IMR-90 (cell line): ENCODE measurements around the gene NBPF12. TPM values are rescaled to one million over a fixed set of nuclear protein-coding genes. Genes with fewer than 3 reads are reported as not detected.
"Not testable (repeated sequence)": the region's sequence is repeated elsewhere in the genome, so short reads cannot be mapped to it uniquely, and the experiment has no call there.

Source experiments
- ATAC-seq: fragments of 200-7000 bp; cut with Tn5 transposase; 2 replicates; pipeline ENCODE4 v1.9.1; 2020; ENCODE audit warnings: low read depth, mild to moderate bottlenecking, moderate library complexity
- BruUV-seq: library from RNA; stranded (reverse); fragments of 400-500 nt; replicated peaks from 2 replicates; lab custom pipeline; 2021; lab: Mats Ljungman, UMichigan
- CTCF ChIA-PET: fragments of 300-600 bp; formaldehyde crosslinking; extraction: SDS; loops from one replicate; lab custom pipeline; 2021; ENCODE audit warnings: antibody characterized with exemption; lab: Yijun Ruan, JAX
- POLR2A ChIA-PET: fragments of 300-600 bp; sonication (Branson Sonifier 250); formaldehyde crosslinking; loops from one replicate; lab custom pipeline; 2022; ENCODE audit warnings: antibody characterized with exemption; ENCODE audit not compliant: unreplicated experiment; lab: Charles Lee
- DNase-seq: peaks from one replicate; pipeline ENCODE4 v3.0.0; 2013
- H2AFZ ChIP-seq: replicated peaks from 2 replicates; pipeline ENCODE3; 2013; ENCODE audit warnings: low read length, mild to moderate bottlenecking; ENCODE audit not compliant: poor library complexity
- H2AK5ac ChIP-seq: 2 replicates; pipeline ENCODE4 v1.6.1; 2013; ENCODE audit warnings: low read depth, low read length, inconsistent platforms
- H2AK9ac ChIP-seq: replicated peaks from 2 replicates; pipeline ENCODE3; 2013; ENCODE audit warnings: mild to moderate bottlenecking, low read depth, low read length, moderate library complexity; ENCODE audit not compliant: poor library complexity
- H2BK120ac ChIP-seq: 2 replicates; pipeline ENCODE4 v1.6.1; 2013; ENCODE audit warnings: low read depth, low read length, inconsistent platforms
- H2BK15ac ChIP-seq: 3 replicates; pipeline ENCODE4 v1.6.1; 2013; ENCODE audit warnings: low read depth, low read length, inconsistent platforms
- H2BK20ac ChIP-seq: 2 replicates; pipeline ENCODE4 v1.6.1; 2013; ENCODE audit warnings: low read depth, mild to moderate bottlenecking, inconsistent platforms, low read length, moderate library complexity
- H2BK5ac ChIP-seq: 2 replicates; pipeline ENCODE4 v1.6.1; 2013; ENCODE audit warnings: mild to moderate bottlenecking, low read depth, low read length, inconsistent platforms; ENCODE audit not compliant: poor library complexity, severe bottlenecking
- H3K14ac ChIP-seq: replicated peaks from 2 replicates; pipeline ENCODE4 v1.6.1; 2013; ENCODE audit warnings: low read depth, low read length, inconsistent platforms
- H3K18ac ChIP-seq: 2 replicates; pipeline ENCODE4 v1.6.1; 2013; ENCODE audit warnings: low read depth, low read length, control low read depth
- H3K23ac ChIP-seq: 2 replicates; pipeline ENCODE4 v1.6.1; 2013; ENCODE audit warnings: low read depth, low read length, inconsistent platforms
- H3K27ac ChIP-seq: 2 replicates; pipeline ENCODE4 v1.5.1; 2013; ENCODE audit warnings: mild to moderate bottlenecking, control low read depth, low read length; ENCODE audit not compliant: insufficient read depth
- H3K27me3 ChIP-seq: 2 replicates; pipeline ENCODE4 v1.6.1; 2013; ENCODE audit warnings: low read length; ENCODE audit not compliant: control insufficient read depth, insufficient read depth
- H3K36me3 ChIP-seq: 2 replicates; pipeline ENCODE4 v1.6.1; 2013; ENCODE audit warnings: low read length, mixed read lengths; ENCODE audit not compliant: control insufficient read depth, insufficient read depth
- H3K4ac ChIP-seq: 2 replicates; pipeline ENCODE4 v1.6.1; 2013; ENCODE audit warnings: low read depth, low read length, inconsistent platforms
- H3K4me1 ChIP-seq: 2 replicates; pipeline ENCODE4 v1.6.1; 2013; ENCODE audit warnings: low read length, mixed read lengths; ENCODE audit not compliant: control insufficient read depth, insufficient read depth
- H3K4me2 ChIP-seq: 2 replicates; pipeline ENCODE4 v1.6.1; 2013; ENCODE audit warnings: low read depth, mild to moderate bottlenecking, control low read depth, low read length, moderate library complexity
- H3K4me3 ChIP-seq: 2 replicates; pipeline ENCODE4 v1.5.1; 2013; ENCODE audit warnings: low read depth, mild to moderate bottlenecking, control low read depth, low read length, moderate library complexity; ENCODE audit not compliant: insufficient read depth
- H3K56ac ChIP-seq: 2 replicates; pipeline ENCODE4 v1.6.1; 2013; ENCODE audit warnings: low read length, inconsistent platforms; ENCODE audit not compliant: insufficient read depth; ENCODE audit errors: extremely low read depth
- H3K79me1 ChIP-seq, 2 experiments: 2 replicates each; pipeline ENCODE4 v1.6.1; 2013; ENCODE audit warnings: low read length in 2 of 2, inconsistent platforms in 1 of 2, low read depth in 1 of 2
- H3K9ac ChIP-seq: 2 replicates; pipeline ENCODE4 v1.6.1; 2013; ENCODE audit warnings: low read depth, low read length, control low read depth
- H3K9me1 ChIP-seq: 2 replicates; pipeline ENCODE4 v1.6.1; 2013; ENCODE audit warnings: low read length, inconsistent platforms; ENCODE audit not compliant: insufficient read depth
- H3K9me3 ChIP-seq: 2 replicates; pipeline ENCODE4 v1.6.1; 2013; ENCODE audit warnings: low read length; ENCODE audit not compliant: control insufficient read depth, insufficient read depth
- H4K20me1 ChIP-seq: 2 replicates; pipeline ENCODE4 v1.6.1; 2013; ENCODE audit warnings: low read length, inconsistent platforms; ENCODE audit not compliant: insufficient read depth
- H4K5ac ChIP-seq: 2 replicates; pipeline ENCODE4 v1.6.1; 2013; ENCODE audit warnings: mild to moderate bottlenecking, low read depth, low read length, control low read depth
- H4K8ac ChIP-seq, 2 experiments: 2 replicates each; pipeline ENCODE4 v1.6.1; 2013; ENCODE audit warnings: low read depth in 2 of 2, low read length in 2 of 2, control low read depth in 1 of 2, inconsistent platforms in 1 of 2
- H4K91ac ChIP-seq: 2 replicates; pipeline ENCODE4 v1.6.1; 2013; ENCODE audit warnings: low read depth, low read length, inconsistent platforms; ENCODE audit not compliant: insufficient read depth
- WGBS, 2 experiments: methylation state at CpG; one replicate each; pipeline versions ENCODE4 v1.1.5 to v1.1.7; 2013; ENCODE audit warnings: missing lambda C conversion rate in 2 of 2; ENCODE audit not compliant: insufficient read length in 1 of 2; ENCODE audit errors: extremely low coverage in 2 of 2; 5-methylcytosine and 5-hydroxymethylcytosine counted together
- dilution Hi-C: fragments of 300-500 bp; cut with HindIII; formaldehyde crosslinking; loops from one replicate; pipeline ENCODE4 v1.14.3; 2018; ENCODE audit warnings: low sequenced_read_pairs; ENCODE audit not compliant: unreplicated experiment
- in situ Hi-C: fragments of 300-500 bp; cut with MboI; formaldehyde crosslinking; loops from 3 replicates; pipeline ENCODE4 v1.14.3; 2019; ENCODE audit warnings: low sequenced_read_pairs, inconsistent platforms, mixed read lengths
- intact Hi-C: fragments of 100-400 bp; cut with micrococcal nuclease; formaldehyde crosslinking; loops from 2 replicates; pipeline ENCODE4 v1.10.0; 2022
- polyA plus RNA-seq, 3 experiments: library from polyadenylated mRNA; depleted of rRNA; stranded (reverse); fragments of >200 nt; gene quantifications; 2 replicates each; pipeline ENCODE4 v1.2.3, GENCODE V29; 2012; ENCODE audit warnings: low replicate concordance in 1 of 3
- total RNA-seq: library from RNA; depleted of rRNA; stranded (reverse); fragments of >200 nt; gene quantifications from 2 replicates; pipeline ENCODE4 v1.2.3, GENCODE V29; 2012

Gene NBPF12
- total and polyA plus RNA-seq, 2 of the 4 experiments (the other 2 are of a cell fraction): 4.5 to 4.8 TPM

- CTCF ChIA-PET, H3K36me3 ChIP-seq, H3K23ac ChIP-seq, POLR2A ChIA-PET, H3K27me3 ChIP-seq, H3K79me1 ChIP-seq, DNase-seq, H3K18ac ChIP-seq, H3K4me2 ChIP-seq, dilution Hi-C loops, H3K9ac ChIP-seq, H2AK9ac ChIP-seq, H2BK20ac ChIP-seq, H3K27ac ChIP-seq, H4K91ac ChIP-seq, BruUV-seq, H2AFZ ChIP-seq, ATAC-seq, H2BK5ac ChIP-seq, H3K9me3 ChIP-seq, in situ Hi-C loops, H2AK5ac ChIP-seq, H2BK120ac ChIP-seq, intact Hi-C loops, H3K4me1 ChIP-seq, H3K4ac ChIP-seq, H4K20me1 ChIP-seq, H2BK15ac ChIP-seq, H4K8ac ChIP-seq, H3K56ac ChIP-seq, H3K9me1 ChIP-seq, H3K4me3 ChIP-seq, H3K14ac ChIP-seq, H4K5ac ChIP-seq: not testable (repeated sequence)
- no CpG with 5 or more reads among the region's 2 CpGs for WGBS, 2 experiments
Measured at GRCh38 chr1:146964340-146964739, 26.2 kb downstream of the NBPF12 start.

- H4K91ac ChIP-seq, H3K9me1 ChIP-seq, dilution Hi-C loops, H3K9me3 ChIP-seq, BruUV-seq, H2BK120ac ChIP-seq, H3K27me3 ChIP-seq, H4K5ac ChIP-seq, H2BK15ac ChIP-seq, intact Hi-C loops, H3K18ac ChIP-seq, H3K23ac ChIP-seq, H3K14ac ChIP-seq, H4K8ac ChIP-seq, H3K4ac ChIP-seq, H2BK20ac ChIP-seq, H3K4me3 ChIP-seq, ATAC-seq, in situ Hi-C loops, H3K4me1 ChIP-seq, H3K56ac ChIP-seq, H4K20me1 ChIP-seq, CTCF ChIA-PET, H3K4me2 ChIP-seq, H2AK9ac ChIP-seq, H3K79me1 ChIP-seq, H3K9ac ChIP-seq, H3K27ac ChIP-seq, DNase-seq, H2AFZ ChIP-seq, POLR2A ChIA-PET, H3K36me3 ChIP-seq, H2BK5ac ChIP-seq, H2AK5ac ChIP-seq: not testable (repeated sequence)
- no CpG with 5 or more reads among the region's 8 CpGs for WGBS, 2 experiments
Measured at GRCh38 chr1:146966351-146966750, 28.2 kb downstream of the NBPF12 start.
